CMK (cell line): Measurements from ENCODE around the gene STX1A.
A peak's percentile ranks its signal among the peaks of the same experiment; 100 is the strongest.
"Not testable (repeated sequence)": the region's sequence is repeated elsewhere in the genome, so short reads cannot be mapped to it uniquely, and the experiment has no call there.

Source experiments
- DNase-seq: peaks from one replicate; pipeline ENCODE4 v3.0.0-alpha.2; 2010; ENCODE audit warnings: low read depth

The STX1A gene

GRCh38 chr7:73682745-73683055 lies 36.8 kb downstream of the STX1A start:
- no peak for DNase-seq

DNA sequence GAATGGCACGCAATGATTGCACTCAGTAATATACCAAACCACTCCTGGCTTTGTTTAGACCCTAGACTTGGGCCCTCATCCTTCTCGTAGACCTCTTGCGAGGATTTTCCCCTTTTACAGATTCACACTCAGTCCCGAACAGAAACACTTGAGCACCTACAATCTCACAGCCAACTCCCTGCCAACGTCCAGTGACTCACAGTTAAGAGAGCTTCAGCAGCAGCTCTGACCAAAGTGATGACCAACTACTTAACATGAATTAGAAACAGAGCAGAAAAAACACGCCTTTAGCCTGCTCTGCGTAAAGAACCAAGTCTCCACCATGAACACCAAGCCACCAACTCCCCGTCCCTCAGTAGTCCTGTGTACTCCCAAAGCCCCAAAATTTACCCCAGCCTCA lies 38.4 kb downstream of the STX1A start:
- no peak for DNase-seq

DNA sequence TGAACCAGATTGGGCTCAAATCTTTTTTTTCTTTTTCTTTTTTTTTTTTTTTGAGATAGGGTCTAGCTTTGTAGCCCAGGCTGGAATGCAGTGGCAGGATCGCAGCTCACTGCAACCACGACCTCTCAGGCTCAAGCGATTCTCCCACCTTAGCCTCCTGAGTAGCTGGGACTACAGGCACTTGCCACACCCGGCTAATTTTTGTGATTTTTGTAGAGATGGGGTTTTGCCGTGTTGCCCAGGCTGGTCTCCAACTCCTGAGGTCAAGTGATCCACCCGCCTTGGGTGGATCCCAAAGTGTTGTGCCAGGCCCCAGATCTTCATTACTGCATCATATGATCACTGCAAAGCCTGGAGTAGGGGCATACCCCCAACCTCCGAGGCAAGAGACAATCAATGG lies 39.0 kb downstream of the STX1A start:
- no peak for DNase-seq

DNA sequence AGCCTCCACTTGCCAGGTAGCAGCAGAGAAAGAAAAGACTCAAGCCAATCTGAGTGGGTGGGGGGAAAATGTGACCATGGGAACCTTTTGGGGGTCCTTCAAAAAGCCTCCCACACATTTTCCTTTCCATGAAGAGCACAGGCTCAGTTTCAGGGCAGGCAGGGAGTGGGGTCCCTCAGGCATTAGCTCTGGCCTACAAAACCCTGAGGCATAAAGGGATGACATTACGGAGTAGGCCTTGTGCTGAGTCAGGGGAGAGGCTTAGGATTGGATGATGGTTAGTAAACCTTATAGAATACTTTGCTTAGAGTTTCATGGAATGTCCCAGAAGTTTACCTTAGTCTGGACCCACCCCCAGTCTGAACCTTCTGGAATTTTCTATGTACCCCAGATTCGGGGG lies 39.8 kb downstream of the STX1A start:
- DNase-seq = no peak

- no peak for DNase-seq
Observed at GRCh38 chr7:73678862-73679261, 40.6 kb downstream of the STX1A start.

- not testable (repeated sequence) for DNase-seq
Observed at GRCh38 chr7:73676062-73676461, 43.4 kb downstream of the STX1A start.

DNA sequence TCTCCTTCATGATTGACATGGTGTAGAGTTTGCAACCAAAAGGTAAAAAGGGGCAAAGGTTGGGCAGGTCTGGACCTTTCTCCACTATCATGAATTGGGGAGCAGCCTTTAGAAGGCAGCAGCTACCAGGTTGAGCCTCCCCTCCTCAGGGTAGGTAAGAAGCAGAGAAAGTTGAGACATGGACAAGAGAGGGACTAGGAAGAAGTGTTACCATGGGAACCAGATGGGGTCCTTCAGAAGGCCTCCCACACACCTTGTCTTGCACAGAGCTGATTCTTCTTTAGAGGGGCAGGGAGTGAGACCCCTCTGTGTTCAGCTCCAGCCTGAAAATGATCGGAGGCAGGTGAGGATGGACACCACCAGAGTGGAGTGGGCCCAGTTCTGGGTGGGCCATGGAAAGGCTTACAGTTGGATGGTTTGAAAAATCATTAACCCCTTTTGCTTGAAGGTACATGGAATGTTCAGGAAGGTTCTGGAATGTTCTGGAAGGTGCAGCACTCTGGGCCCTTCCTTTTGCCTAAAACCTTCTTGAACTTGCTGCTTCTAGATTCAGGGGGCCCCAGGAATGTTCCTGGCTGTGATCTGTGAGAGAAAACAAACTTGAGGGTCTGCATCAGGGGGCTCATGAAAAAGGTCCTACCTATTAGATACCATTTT lies 44.9 kb downstream of the STX1A start:
- no peak for DNase-seq

DNA sequence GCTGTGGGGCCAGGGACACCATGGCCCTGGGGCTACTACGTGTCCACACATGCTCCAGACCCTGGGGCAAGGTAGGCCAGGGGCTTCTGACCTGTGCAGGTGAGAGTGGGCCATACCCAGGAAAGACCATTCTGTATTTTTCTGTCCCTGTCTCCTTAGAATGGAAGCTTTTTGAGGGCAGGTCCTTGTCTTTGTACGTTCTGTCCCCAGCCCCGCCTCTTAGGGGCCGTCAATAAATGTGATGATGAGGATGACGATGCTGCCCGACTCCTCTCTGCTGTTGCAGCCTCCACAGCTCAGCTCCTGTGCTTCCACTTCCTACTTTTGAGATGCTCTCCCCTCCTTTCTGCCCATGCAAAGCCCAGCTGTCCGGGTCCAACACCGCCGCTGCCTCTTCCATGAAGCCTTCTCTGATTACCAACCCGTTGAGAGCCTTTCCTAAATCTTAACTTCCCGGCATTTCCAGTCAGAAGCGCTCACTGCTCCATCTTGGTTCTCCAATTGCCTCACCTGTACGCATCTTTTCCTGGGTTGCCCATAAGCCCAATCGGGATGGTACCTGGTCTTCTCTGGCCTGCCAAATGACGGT lies 47.5 kb downstream of the STX1A start:
- DNase-seq = no peak

- no peak for DNase-seq
Observed at GRCh38 chr7:73671322-73671661, 48.2 kb downstream of the STX1A start.

DNA sequence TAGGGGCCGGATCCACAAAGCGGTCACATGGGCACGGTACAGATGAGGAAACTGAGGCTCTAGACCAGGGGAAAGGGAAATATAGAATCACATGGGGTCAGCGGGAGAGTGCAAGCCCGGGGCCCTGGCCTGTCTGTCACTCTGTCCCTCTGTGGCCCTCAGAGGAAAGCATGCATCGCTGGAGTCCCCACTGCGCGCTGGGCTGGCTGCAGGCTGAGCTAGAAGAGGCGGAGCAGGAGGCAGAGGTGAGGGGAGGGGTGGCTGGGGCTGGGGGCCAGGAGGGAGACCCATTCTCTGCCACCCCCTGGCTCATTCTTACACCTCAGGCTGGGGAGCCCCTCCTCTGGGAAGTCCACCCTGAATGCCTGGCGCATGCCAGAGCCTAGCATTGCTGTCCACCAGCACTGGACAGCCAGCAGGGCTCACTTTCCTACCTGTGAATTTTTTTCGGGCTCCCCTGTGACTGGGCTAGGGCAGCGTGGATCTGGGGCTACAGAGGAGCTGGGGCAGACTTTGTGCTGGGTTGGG lies 49.5 kb downstream of the STX1A start:
- DNase-seq = no peak

- no peak for DNase-seq
Observed at GRCh38 chr7:73669288-73669701, 50.2 kb downstream of the STX1A start.

GRCh38 chr7:73668886-73669230 lies 50.6 kb downstream of the STX1A start:
- DNase-seq = no peak

DNA sequence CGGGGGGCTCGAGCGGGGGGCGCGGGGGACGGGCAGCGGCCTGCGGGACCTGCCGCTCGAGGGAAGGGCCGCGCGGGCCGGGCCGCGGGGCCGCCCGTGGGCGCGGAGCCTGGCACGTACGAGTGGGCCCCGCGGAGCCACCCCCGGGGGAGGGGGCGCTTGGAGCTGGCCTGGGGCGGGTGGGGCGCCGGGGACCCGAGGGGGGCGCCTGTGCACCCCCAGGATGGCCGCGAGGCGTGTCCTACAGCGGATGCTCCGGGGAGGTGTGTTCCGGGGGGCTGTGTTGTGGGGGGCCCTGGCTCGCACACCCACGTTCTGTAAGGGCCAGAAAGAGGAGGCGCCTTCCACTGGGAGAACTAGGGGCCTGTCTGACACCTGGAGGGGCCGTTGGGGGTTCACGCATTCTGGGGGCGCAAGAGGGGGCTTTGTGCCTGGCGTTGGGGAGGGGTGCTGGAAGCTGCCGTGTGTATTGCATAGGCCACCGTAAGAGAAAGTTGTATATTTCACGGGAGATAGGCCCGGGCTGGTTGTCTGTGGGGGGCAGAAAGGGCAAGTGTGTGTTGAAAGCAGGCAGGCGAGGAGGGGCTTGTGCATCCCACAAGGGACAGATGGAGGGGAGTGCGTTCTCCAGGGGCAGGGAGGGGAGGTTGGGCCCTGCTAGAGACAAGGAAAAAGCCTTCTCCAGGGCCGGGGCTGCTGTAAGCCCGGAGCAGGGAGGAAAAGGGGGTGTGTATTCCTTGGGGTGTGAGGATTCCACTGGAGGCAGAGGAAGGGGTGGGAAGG lies 51.2 kb downstream of the STX1A start:
- no peak for DNase-seq

DNA sequence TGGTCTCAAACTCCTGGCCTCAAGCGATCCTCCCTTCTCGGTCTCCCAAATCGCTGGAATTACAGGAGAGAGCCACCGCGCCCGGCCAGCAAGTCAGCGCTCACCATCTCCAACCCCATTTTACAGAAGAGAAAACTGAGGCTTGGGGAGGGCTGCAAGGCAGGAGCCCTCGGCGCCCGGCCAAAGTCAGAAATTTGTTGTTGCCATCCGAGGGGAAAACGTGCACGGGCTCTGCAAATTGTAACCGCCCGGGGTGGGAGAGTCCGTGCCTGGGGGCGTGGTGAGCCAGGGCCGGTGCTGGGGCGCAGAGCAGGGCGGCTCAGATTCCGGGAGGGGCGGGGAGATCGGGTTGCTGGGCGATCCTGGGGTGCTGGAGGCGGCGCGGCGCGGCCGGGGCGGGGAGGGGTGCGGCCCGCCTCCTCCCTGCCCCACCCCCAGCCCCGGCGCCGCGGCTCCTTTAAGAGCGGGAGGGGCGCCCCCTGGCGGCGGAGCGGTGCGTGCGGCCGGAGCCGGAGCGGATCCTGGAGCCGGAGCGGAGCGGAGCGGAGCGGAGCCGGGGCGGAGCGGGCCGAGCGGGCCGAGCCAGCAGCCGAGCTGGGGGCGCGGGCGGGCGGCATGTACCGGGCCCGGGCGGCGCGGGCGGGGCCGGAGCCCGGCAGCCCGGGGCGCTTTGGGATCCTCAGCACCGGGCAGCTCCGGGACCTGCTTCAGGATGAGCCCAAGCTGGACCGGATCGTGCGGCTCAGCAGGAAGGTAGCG lies 51.9 kb downstream of the STX1A start, which contains the start of gene VPS37D:
TSS of gene VPS37D (plus strand) at position 488 of the 759 bp plus-strand sequence. CDS start at position 616, 128 bp downstream.
- DNase-seq = peak; percentile 43

- no peak for DNase-seq
Observed at GRCh38 chr7:73663033-73663432, 56.4 kb downstream of the STX1A start.

GRCh38 chr7:73660594-73660993 lies 58.9 kb downstream of the STX1A start:
- DNase-seq = not testable (repeated sequence)

- no peak for DNase-seq
Observed at GRCh38 chr7:73659983-73660382, 59.5 kb downstream of the STX1A start.

DNA sequence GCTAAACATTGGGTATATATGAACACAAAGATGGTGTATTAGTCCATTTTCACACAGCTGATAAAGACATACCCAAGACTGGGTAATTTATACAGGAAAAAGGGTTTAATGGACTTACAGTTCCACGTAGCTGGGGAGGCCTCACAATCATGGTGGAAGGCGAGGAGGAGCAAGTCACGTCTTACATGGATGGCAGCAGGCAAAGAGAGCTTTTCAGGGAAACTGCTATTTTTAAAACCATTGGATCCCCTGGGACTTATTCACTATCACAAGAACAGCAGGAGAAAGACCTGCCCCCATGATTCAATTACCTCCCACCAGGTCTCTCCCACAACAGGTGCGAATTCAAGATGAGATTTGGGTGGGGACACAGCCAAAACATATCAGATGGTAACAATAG lies 64.2 kb downstream of the STX1A start:
- not testable (repeated sequence) for DNase-seq

- DNase-seq = no peak
Observed at GRCh38 chr7:73652541-73652949, 66.9 kb downstream of the STX1A start.

GRCh38 chr7:73650524-73650923 lies 68.9 kb downstream of the STX1A start:
- DNase-seq = no peak

GRCh38 chr7:73649576-73649975 lies 69.9 kb downstream of the STX1A start:
- no peak for DNase-seq
